MCF 10A (cell line): ENCODE measurements around the gene SNCB. TPM values are rescaled to one million over a fixed set of nuclear protein-coding genes. Genes with fewer than 3 reads are reported as not detected.

ENCODE experiments used
- BruUV-seq: library from RNA; stranded (reverse); fragments of 400-500 nt; replicated peaks from 2 replicates; lab custom pipeline; 2021; lab: Mats Ljungman, UMichigan
- CTCF ChIA-PET: fragments of 300-600 bp; sonication (Branson Sonifier 250); formaldehyde crosslinking; extraction: SDS; loops from one replicate; lab custom pipeline; 2021; ENCODE audit warnings: antibody characterized with exemption, inconsistent platforms; lab: Yijun Ruan, JAX
- POLR2A ChIA-PET: fragments of 300-600, 350-650 bp; sonication (Branson Sonifier 250); formaldehyde crosslinking; extraction: SDS; loops from one replicate; lab custom pipeline; 2020; ENCODE audit warnings: antibody characterized with exemption, inconsistent platforms; lab: Yijun Ruan, JAX
- DNase-seq: peaks from one replicate; pipeline ENCODE4 v3.0.0-alpha.2; 2018; ENCODE audit not compliant: unreplicated experiment
- H3K27ac Mint-ChIP-seq: one replicate; pipeline ENCODE4 v1.8.0; 2022; ENCODE audit warnings: mild to moderate bottlenecking, low read depth, mixed read lengths; ENCODE audit not compliant: unreplicated experiment
- H3K27me3 Mint-ChIP-seq: one replicate; pipeline ENCODE4 v1.8.0; 2022; ENCODE audit warnings: mixed read lengths; ENCODE audit not compliant: insufficient read depth, unreplicated experiment
- H3K36me3 Mint-ChIP-seq: one replicate; pipeline ENCODE4 v1.8.0; 2022; ENCODE audit warnings: mild to moderate bottlenecking, moderate library complexity, mixed read lengths; ENCODE audit not compliant: insufficient read depth, unreplicated experiment
- H3K4me1 Mint-ChIP-seq: one replicate; pipeline ENCODE4 v1.8.0; 2022; ENCODE audit warnings: mixed read lengths; ENCODE audit not compliant: insufficient read depth, unreplicated experiment
- H3K4me3 Mint-ChIP-seq: one replicate; pipeline ENCODE4 v1.8.0; 2022; ENCODE audit warnings: mild to moderate bottlenecking, moderate library complexity, mixed read lengths; ENCODE audit not compliant: unreplicated experiment
- H3K9me3 Mint-ChIP-seq: one replicate; pipeline ENCODE4 v1.8.0; 2022; ENCODE audit warnings: mixed read lengths; ENCODE audit not compliant: unreplicated experiment
- intact Hi-C: fragments of 100-400 bp; cut with micrococcal nuclease; formaldehyde crosslinking; loops from 2 replicates; pipeline ENCODE4 v1.14.1; 2022
- total RNA-seq: library from RNA; stranded (reverse); gene quantifications from 2 replicates; pipeline ENCODE4 v1.2.3, GENCODE V29; 2022
- TF ChIP-seq, protein P1 (sequence below): fragments of 200-600 bp; IDR thresholded peaks from one replicate; pipeline ENCODE4 v1.8.0; 2022; ENCODE audit warnings: antibody characterized with exemption, mild to moderate bottlenecking; ENCODE audit not compliant: unreplicated experiment

The SNCB gene
- total RNA-seq, 1 experiment from 2014 or later = not detected

DNA sequence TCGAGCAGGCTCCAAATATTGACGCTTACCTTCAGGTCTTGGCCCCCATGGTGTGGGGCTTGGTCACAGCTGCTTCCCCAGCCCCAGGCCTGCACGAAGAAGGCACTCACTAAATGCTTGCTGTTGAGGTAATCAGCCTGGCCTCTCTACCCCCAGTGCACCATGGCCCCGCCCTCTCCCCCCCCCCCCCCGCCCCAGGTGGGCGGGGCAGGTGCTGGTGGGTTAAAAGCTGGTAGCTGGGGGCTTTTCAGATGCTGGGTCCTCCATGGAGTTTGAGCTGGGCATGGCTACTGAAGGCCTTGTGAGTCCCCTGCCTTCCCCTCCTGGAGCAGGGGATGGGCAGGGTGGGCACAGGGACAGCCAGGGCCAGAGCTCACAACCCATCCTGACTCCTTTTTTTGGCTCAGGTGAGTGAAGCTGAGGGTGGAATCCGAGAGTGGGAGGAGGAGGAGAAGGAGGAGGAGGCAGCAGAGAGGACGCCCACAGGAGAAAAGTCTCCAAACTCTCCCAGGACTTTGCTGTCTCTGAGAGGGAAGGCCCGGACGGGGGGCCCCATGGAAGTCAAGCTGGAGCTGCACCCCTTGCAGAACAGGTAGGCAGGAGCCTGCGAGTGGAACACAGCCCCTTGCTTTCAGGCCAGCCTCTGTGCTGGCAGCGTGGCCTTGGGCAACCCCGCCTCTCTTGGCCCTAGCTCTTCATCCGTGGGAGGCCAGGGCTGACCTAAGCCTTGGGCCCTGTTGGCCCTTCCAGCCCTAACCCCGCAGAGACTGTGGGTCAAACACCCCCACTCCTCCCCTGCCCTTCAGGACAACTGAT is 12.5 kb upstream of the SNCB start:
- ChIA-PET POLR2A (no interaction called here), CTCF (interaction anchor here (1.0 to 1.8 kb wide), 3 partner anchors 65 to 70 kb away, joined by 3 to 8 read pairs (median 3); no protein-coding TSS in a partner anchor)
- H3K4me3 Mint-ChIP-seq = no peak overlapping the region
- BruUV-seq = no TSS peak
- H3K27me3 Mint-ChIP-seq = no peaks in the 10 kb centered on the region
- TF ChIP-seq, protein P1, sequence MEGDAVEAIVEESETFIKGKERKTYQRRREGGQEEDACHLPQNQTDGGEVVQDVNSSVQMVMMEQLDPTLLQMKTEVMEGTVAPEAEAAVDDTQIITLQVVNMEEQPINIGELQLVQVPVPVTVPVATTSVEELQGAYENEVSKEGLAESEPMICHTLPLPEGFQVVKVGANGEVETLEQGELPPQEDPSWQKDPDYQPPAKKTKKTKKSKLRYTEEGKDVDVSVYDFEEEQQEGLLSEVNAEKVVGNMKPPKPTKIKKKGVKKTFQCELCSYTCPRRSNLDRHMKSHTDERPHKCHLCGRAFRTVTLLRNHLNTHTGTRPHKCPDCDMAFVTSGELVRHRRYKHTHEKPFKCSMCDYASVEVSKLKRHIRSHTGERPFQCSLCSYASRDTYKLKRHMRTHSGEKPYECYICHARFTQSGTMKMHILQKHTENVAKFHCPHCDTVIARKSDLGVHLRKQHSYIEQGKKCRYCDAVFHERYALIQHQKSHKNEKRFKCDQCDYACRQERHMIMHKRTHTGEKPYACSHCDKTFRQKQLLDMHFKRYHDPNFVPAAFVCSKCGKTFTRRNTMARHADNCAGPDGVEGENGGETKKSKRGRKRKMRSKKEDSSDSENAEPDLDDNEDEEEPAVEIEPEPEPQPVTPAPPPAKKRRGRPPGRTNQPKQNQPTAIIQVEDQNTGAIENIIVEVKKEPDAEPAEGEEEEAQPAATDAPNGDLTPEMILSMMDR = no peak
- no peaks in the 10 kb centered on the region for H3K9me3 Mint-ChIP-seq
- intact Hi-C loops = no loop called here
- H3K36me3 Mint-ChIP-seq = no peaks in the 10 kb centered on the region
- H3K27ac Mint-ChIP-seq = no peak overlapping the region
- no peaks in the 10 kb centered on the region for H3K4me1 Mint-ChIP-seq
- no peak for DNase-seq

DNA sequence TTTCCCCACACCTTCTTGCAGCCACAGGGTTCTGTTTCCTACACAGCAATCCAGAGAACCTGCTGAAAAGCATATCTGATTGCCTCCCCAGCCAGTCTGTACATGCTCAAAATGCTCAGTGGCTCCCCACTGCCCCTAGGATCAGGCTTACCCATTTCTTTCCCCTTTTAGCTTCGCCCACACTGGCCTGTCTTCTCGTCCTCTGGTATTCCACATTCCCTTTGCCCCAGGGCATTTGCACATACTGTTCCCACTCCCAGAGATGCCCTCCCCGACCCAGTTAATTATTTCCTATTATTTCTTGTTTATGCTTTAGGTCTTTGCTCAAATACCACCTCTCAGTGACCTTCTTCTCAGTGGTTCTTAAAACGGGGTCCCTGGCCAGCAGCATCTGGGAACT is 10.3 kb upstream of the SNCB start:
- ChIA-PET CTCF (interaction anchor here (0.7 to 0.9 kb wide), 2 partner anchors 20 to 67 kb away, joined by 3 to 5 read pairs; no protein-coding TSS in a partner anchor), POLR2A (no interaction called here)
- H3K36me3 Mint-ChIP-seq = no peaks in the 10 kb centered on the region
- no peaks in the 10 kb centered on the region for H3K4me1 Mint-ChIP-seq
- TF ChIP-seq, protein P1 = no peak
- no peak for DNase-seq
- H3K4me3 Mint-ChIP-seq = no peak overlapping the region
- peaks cover under 1% of the 10 kb centered on the region for H3K27me3 Mint-ChIP-seq
- BruUV-seq = no TSS peak
- H3K9me3 Mint-ChIP-seq = no peaks in the 10 kb centered on the region
- H3K27ac Mint-ChIP-seq = no peak overlapping the region
- intact Hi-C loops = no loop called here

DNA sequence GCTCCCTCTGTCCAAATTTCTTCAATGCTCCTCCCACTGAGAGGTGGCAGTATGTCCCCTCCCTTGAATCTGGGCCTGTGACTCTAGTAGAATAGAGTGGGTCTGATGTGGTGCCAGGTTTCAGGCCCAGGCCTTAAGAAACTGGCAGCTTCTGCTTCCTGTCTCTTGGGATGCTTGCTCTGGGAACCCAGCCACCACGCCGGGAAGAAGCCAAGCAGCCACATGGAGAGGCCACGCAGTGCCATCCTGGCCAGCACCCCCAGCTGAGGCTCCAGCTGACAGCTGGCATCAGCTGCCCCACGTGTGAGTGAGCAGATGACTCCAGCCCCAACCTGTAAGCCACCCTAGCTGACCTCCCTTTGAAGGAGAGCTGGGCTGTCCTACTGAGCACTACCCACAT is 9.6 kb upstream of the SNCB start:
- TF ChIP-seq, protein P1 = no peak
- CTCF ChIA-PET = interaction anchor here (0.5 kb wide), 1 partner anchor 61 kb away, joined by 3 read pairs; no protein-coding TSS in a partner anchor
- POLR2A ChIA-PET = no interaction called here
- DNase-seq = no peak
- Mint-ChIP-seq H3K27me3 (peaks cover 7% of the 10 kb centered on the region), H3K36me3 (no peaks in the 10 kb centered on the region), H3K4me3 (no peak overlapping the region), H3K4me1 (no peaks in the 10 kb centered on the region), H3K9me3 (peaks cover 4% of the 10 kb centered on the region), H3K27ac (no peak overlapping the region)
- no TSS peak for BruUV-seq
- intact Hi-C loops = no loop called here

DNA sequence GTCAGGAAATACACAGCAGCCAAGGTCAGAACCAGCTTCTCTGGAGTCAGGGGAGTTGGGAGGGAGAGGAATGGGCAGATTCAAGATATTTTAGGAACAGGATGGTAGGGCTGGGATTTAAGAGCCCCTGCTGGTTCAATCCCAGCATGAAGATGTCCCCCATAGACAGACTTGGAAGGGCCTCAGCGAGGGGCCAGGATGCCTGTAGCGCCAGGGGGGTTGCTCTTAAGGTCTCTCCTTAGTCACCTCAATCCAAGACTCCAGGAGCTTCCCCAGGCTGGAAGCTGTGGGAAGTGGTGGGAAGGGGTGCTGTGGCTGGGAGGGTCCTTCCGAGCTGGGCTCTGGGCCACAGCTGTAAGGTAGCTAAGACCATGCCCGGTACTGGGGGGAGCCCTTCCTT is 8.9 kb upstream of the SNCB start:
- CTCF ChIA-PET = interaction anchor here (0.5 to 0.8 kb wide), 3 partner anchors 21 to 101 kb away, joined by 3 to 4 read pairs (median 3); no protein-coding TSS in a partner anchor
- POLR2A ChIA-PET = interaction anchor here (0.6 kb wide), 1 partner anchor 24 kb away, joined by 3 read pairs; no protein-coding TSS in a partner anchor
- no peak overlapping the region for H3K4me3 Mint-ChIP-seq
- DNase-seq = no peak
- H3K27ac Mint-ChIP-seq = no peak overlapping the region
- intact Hi-C loops = no loop called here
- TF ChIP-seq, protein P1 = no peak
- H3K36me3 Mint-ChIP-seq = no peaks in the 10 kb centered on the region
- peaks cover 15% of the 10 kb centered on the region for H3K27me3 Mint-ChIP-seq
- peaks cover 7% of the 10 kb centered on the region for H3K9me3 Mint-ChIP-seq
- H3K4me1 Mint-ChIP-seq = no peaks in the 10 kb centered on the region
- no TSS peak for BruUV-seq
